PFSK-1 (cell line): Measurements from ENCODE around the gene SORBS1.

Source experiments
- FOXP2 ChIP-seq: optimal IDR thresholded peaks from 2 replicates; pipeline ENCODE3; 2011; ENCODE audit warnings: borderline replicate concordance, control low read depth, inconsistent platforms; ENCODE audit not compliant: insufficient read depth; ENCODE audit errors: extremely low read length, extremely low read depth
- POLR2AphosphoS5 ChIP-seq: IDR thresholded peaks from 2 replicates; pipeline ENCODE4 v1.6.1; 2012; ENCODE audit warnings: low read depth, mild to moderate bottlenecking, control low read depth, low read length, moderate library complexity
- REST ChIP-seq, 2 experiments: IDR thresholded peaks; 2 replicates each; pipeline versions ENCODE4 v1.6.1 to v1.8.0; 2011 to 2012; ENCODE audit warnings: low read depth in 2 of 2, low read length in 2 of 2, control low read depth in 1 of 2, inconsistent platforms in 1 of 2, mild to moderate bottlenecking in 1 of 2, moderate library complexity in 1 of 2; ENCODE audit not compliant: insufficient read depth in 1 of 2
- SIN3A ChIP-seq: IDR thresholded peaks from 2 replicates; pipeline ENCODE4 v1.6.1; 2012; ENCODE audit warnings: mild to moderate bottlenecking, low read length, moderate library complexity, borderline replicate concordance; ENCODE audit not compliant: insufficient read depth
- TAF1 ChIP-seq: IDR thresholded peaks from 2 replicates; pipeline ENCODE4 v1.6.1; 2012; ENCODE audit warnings: low read length, control low read depth, borderline replicate concordance; ENCODE audit not compliant: insufficient read depth

The SORBS1 gene

GRCh38 chr10:95434583-95434982 lies 126.6 kb downstream of the SORBS1 start:
- TF ChIP-seq TAF1 (no peak), POLR2AphosphoS5 (no peak), FOXP2 (no peak), SIN3A (no peak), REST (IDR thresholded peaks at IDR 0.05; ENCODE audit: insufficient read depth in 1 of 2, low read depth in 2 of 2, low read length in 2 of 2) (no peak)

GRCh38 chr10:95431900-95432342 lies 129.2 kb downstream of the SORBS1 start:
- TF ChIP-seq FOXP2 (no peak), SIN3A (no peak), REST (IDR thresholded peaks at IDR 0.05; ENCODE audit: insufficient read depth in 1 of 2, low read depth in 2 of 2, low read length in 2 of 2) (no peak), POLR2AphosphoS5 (no peak), TAF1 (no peak)

- TF ChIP-seq SIN3A (no peak), REST (IDR thresholded peaks at IDR 0.05; ENCODE audit: insufficient read depth in 1 of 2, low read depth in 2 of 2, low read length in 2 of 2) (no peak), FOXP2 (no peak), POLR2AphosphoS5 (no peak), TAF1 (no peak)
Observed at GRCh38 chr10:95430231-95430951, 130.8 kb downstream of the SORBS1 start.

- TF ChIP-seq REST (IDR thresholded peaks at IDR 0.05; ENCODE audit: insufficient read depth in 1 of 2, low read depth in 2 of 2, low read length in 2 of 2) (no peak), SIN3A (no peak), TAF1 (no peak), FOXP2 (no peak), POLR2AphosphoS5 (no peak)
Observed at GRCh38 chr10:95429639-95430038, 131.5 kb downstream of the SORBS1 start.

- no peak for TF ChIP-seq REST (IDR thresholded peaks at IDR 0.05; ENCODE audit: insufficient read depth in 1 of 2, low read depth in 2 of 2, low read length in 2 of 2)
- TF ChIP-seq SIN3A: no peak
- TF ChIP-seq FOXP2: no peak
- TF ChIP-seq POLR2AphosphoS5: no peak
- TF ChIP-seq TAF1: no peak
Observed at GRCh38 chr10:95428701-95429100, 132.5 kb downstream of the SORBS1 start.
